HG03575 (cell line): ENCODE measurements around the gene DUS3L.

ENCODE experiments used
- ATAC-seq: cut with Tn5 transposase; IDR thresholded peaks from one replicate; pipeline ENCODE4 v1.9.1; 2021; ENCODE audit not compliant: unreplicated experiment, insufficient number of reproducible peaks, low FRiP score; ENCODE audit errors: extremely low read depth

DUS3L gene

GRCh38 chr19:5803441-5803751 is 12.4 kb upstream of the DUS3L start:
- ATAC-seq: no peak

GRCh38 chr19:5801796-5802619 is 11.0 kb upstream of the DUS3L start:
- no peak for ATAC-seq

DNA sequence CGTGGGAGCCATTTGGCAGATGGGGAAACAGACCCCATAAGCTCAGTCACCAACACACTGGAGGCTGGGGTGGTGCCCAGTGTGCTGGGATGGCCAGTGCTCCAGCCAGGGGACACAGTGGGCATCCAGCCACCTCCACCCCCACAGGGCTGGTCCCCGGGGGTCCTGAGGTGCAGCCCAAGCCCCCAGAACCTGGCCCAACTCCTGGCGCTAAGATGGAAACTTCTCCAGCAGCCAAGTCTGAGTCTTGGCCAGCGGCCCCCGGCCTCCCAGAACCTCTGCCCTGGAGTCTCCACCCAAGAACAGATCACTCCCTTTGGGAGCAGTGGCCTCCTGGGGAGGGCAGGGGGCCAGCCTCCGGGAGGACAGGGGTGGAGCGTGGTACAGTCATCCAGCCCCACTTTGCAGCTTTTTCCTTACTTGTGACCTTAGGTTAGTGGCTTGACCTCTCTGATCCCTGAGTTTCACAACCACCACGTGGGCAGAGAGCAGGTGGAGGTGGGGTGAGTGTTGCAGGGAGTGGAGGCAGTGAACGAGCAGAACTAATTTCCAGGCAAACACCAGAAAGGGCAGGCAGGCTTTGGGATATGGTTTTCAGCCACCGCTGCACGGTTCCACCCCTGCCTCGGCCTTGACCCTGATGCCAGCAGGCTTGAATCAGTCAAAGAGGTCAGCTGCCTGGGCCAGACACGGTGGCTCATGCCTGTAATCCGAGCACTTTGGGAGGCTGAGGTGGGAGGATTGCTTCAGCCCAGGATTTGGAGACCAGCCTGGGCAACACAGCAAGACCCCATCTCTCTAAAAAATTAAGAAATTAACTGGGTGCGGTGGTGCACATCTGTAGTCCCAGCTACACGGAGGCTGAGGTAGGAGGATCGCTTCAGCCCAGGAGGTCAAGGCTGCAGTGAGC is 9.7 kb upstream of the DUS3L start:
- no peak for ATAC-seq

- no peak for ATAC-seq
Observed at GRCh38 chr19:5799247-5800241, 8.6 kb upstream of the DUS3L start.

- ATAC-seq: no peak
Observed at GRCh38 chr19:5798244-5798643, 7.3 kb upstream of the DUS3L start.

GRCh38 chr19:5795382-5795919 is 4.5 kb upstream of the DUS3L start:
- no peak for ATAC-seq

DNA sequence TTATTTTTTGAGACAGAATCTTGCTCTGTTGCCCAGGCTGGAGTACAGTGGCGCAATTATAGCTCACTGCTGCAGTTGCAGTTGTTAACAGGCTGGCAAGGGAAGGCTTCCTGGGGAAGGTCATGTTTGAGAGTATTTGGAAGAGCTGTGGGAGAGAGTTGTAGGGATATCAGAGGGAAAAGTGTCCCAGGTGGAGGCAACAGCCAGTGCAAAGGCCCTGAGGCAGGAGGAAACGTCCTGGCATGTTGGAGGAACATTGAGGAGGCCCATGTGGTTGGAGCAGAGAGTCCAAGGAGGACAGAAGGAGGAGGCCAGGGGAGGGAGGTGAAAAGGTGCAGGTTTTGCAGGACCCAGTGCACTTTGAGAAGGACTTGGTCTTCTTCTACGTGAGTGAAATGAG is 2.2 kb upstream of the DUS3L start:
- ATAC-seq: no peak

DNA sequence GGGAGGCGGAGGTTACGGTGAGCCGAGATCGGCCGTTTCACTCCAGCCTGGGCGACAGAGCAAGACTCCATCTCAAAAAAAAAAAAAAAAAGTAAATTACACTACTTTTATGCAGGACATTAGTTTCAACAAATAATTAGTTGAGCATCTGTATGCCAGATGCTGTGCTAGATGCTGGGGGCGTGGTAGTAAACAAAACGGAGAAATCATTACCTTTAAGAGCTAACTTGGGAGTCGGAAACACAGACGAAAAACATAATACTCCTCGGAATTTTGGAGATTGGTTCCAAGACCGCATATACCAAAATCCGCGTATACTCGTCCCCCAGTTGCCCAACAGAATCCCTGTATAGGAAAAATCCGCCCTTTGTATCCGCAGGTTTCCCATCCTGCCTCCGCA is 1.3 kb upstream of the DUS3L start:
- ATAC-seq: no peak

DNA sequence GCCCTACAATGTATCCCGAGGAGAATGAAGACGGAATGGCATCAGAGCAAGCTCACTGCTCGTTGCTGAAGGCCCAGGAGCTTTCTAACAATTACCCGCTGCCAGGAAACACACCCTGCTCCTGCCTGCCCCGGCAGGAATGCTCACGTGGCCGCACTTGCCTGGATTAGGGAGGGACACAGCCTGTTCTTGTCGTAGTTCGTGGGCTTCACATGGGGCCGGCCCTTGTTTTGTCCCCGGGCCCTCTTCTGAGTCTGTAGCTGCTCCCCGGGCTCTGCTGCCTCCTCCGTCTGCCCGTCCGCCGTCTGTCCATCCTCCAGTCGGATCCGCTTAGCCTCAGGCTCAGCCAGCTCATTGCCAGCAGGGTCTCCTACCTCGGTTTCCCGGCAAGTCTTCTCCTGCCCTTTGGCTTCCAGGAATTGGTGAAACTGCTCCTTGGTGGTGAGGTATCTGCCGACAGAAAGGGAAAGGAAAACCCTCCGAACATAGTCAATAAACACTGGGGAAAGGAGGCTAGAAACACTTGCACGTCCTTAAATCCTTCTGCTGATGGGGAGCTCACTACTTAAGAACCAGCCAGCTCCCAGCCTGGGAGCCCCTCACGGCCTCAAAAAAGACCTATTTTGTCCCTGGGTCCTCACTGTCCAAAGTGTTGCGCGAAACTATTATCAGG is 941 bp downstream of the DUS3L start:
- no peak for ATAC-seq

- no peak for ATAC-seq
Observed at GRCh38 chr19:5789351-5789761, 1.6 kb downstream of the DUS3L start.

GRCh38 chr19:5788422-5788821 is 2.5 kb downstream of the DUS3L start:
- ATAC-seq: no peak

GRCh38 chr19:5787409-5788182 is 3.4 kb downstream of the DUS3L start:
- ATAC-seq: no peak

DNA sequence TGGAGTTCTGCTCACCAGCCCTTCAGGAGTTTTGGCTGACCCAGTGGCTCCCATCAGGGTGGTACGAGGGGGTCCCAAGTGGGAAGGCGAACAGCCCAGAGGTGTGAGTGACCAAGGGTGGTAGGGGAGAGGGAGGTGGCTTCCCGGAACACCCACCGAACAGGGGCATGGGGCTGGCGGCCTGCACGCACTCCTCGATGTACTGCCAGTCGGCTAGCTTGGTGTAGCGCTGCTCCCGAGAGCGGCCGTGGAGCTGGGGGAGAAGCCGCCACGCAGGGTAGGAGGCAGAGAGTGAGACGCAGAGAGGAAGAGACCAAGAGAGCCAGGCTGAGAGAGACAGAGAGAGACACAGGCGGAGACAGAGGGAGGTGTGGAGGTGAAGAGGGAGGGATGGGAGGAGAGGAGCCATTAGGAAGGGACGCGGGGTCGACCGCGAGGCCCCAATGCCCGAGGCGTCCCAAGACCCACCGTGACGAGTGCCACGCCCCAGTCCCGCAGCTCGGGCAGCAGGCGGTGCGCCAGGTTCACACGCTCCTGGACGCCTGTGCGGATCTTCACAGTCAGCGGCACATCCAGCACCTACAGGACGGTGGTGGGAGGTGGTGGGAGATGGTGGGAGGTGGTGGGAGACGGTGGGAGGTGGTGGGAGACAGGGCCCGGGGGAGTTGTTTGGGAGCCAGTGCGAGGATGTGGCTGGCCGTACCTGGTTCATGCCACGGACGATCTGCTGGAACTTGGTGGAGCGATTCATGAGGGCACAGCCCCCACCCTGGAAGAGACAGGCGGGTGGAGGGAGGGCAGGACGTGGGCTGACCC is 4.2 kb downstream of the DUS3L start:
- ATAC-seq: no peak

DNA sequence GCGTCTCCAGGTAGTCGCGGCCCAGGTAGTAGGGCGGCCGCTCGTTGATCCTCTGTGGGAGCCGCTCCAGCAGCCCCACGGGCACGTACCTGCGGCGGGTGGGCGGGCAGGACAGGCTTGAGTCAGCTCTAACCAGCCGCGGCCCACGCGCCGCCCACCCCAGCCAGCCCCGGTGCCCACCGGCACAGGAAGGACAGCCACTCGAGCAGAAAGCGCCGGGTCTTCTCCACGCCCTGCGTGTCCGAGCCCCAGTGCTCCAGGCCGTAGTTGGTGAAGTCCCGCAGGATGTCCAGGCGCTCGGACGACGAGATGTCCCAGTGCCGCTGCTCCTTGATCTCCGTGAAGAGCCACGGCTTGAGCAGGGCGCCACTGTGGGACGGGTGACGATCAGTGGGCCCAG is 5.5 kb downstream of the DUS3L start:
- ATAC-seq: no peak

GRCh38 chr19:5784581-5785147 is 6.3 kb downstream of the DUS3L start, which contains the start of gene PRR22:
Gene PRR22, minus strand, starts transcription at chr19:5784746. Its CDS starts 86 bp downstream, at chr19:5784660.
- ATAC-seq: no peak
